Liver (tissue), 9 donors: Measurements from ENCODE around the gene OSBPL10. TPM values are rescaled to one million over a fixed set of nuclear protein-coding genes. Genes with fewer than 3 reads are reported as not detected.

Source experiments
- DNase-seq: peaks from one replicate; pipeline ENCODE4 v3.0.0-alpha.2; 2017; ENCODE audit warnings: low spot score
- H3K27ac ChIP-seq, 2 donors: one replicate each; pipeline ENCODE4 v1.7.0; 2013; ENCODE audit warnings: inconsistent platforms in 2 of 2, low read length in 2 of 2, control low read depth in 1 of 2, low read depth in 1 of 2, mild to moderate bottlenecking in 1 of 2
- H3K27me3 ChIP-seq, 4 donors: one replicate each; pipeline versions ENCODE4 v1.6.1 to v1.7.0; 2013; ENCODE audit warnings: low read length in 3 of 4, inconsistent platforms in 1 of 4, mild to moderate bottlenecking in 1 of 4, moderate library complexity in 1 of 4; ENCODE audit not compliant: control insufficient read depth in 4 of 4, insufficient read depth in 4 of 4
- H3K36me3 ChIP-seq, 4 donors: one replicate each; pipeline versions ENCODE4 v1.6.1 to v1.7.0; 2013; ENCODE audit warnings: low read length in 3 of 4, mild to moderate bottlenecking in 3 of 4, low read depth in 1 of 4, moderate library complexity in 1 of 4; ENCODE audit not compliant: control insufficient read depth in 4 of 4, insufficient read depth in 3 of 4
- H3K4me1 ChIP-seq, 4 donors: one replicate each; pipeline versions ENCODE4 v1.6.1 to v1.7.0; 2013; ENCODE audit warnings: low read length in 3 of 4, mild to moderate bottlenecking in 3 of 4, moderate library complexity in 1 of 4; ENCODE audit not compliant: control insufficient read depth in 4 of 4, insufficient read depth in 4 of 4
- H3K4me3 ChIP-seq, 3 donors: one replicate each; pipeline versions ENCODE4 v1.6.1 to v1.7.0; 2013; ENCODE audit warnings: low read length in 3 of 3, control low read depth in 1 of 3, low read depth in 1 of 3, mild to moderate bottlenecking in 1 of 3
- H3K9ac ChIP-seq, 2 donors: one replicate each; pipeline ENCODE4 v1.7.0; 2013; ENCODE audit warnings: low read length in 2 of 2, mild to moderate bottlenecking in 2 of 2, moderate library complexity in 2 of 2, control low read depth in 1 of 2, low read depth in 1 of 2
- H3K9me3 ChIP-seq, 4 donors: one replicate each; pipeline versions ENCODE4 v1.6.1 to v1.7.0; 2013; ENCODE audit warnings: low read length in 3 of 4; ENCODE audit not compliant: control insufficient read depth in 4 of 4
- CTCF ChIP-seq: fragments of 150-350 bp; IDR thresholded peaks from 2 replicates; pipeline ENCODE4 v1.5.1; 2017; ENCODE audit warnings: improper control_type of control experiment, low read depth, low read length; ENCODE audit not compliant: missing input control
- EGR1 ChIP-seq, 2 donors: IDR thresholded peaks; 2 replicates each; pipeline ENCODE4 v1.6.1; 2016 to 2018; ENCODE audit warnings: antibody characterized with exemption in 2 of 2, low read depth in 2 of 2
- FOXA1 ChIP-seq: IDR thresholded peaks from 2 replicates; pipeline ENCODE4 v1.6.1; 2016; ENCODE audit warnings: antibody characterized with exemption
- FOXA2 ChIP-seq: IDR thresholded peaks from 2 replicates; pipeline ENCODE4 v1.6.1; 2016; ENCODE audit warnings: antibody characterized with exemption
- GABPA ChIP-seq, 2 donors: IDR thresholded peaks in 1 of 2; conservative IDR thresholded peaks in 1 of 2; 2 replicates each; pipeline ENCODE4 v1.6.1; 2016; ENCODE audit warnings: antibody characterized with exemption in 2 of 2, mild to moderate bottlenecking in 1 of 2, moderate library complexity in 1 of 2
- HNF4A ChIP-seq, 2 donors: conservative IDR thresholded peaks; 2 replicates each; pipeline ENCODE4 v1.6.1; 2016; ENCODE audit warnings: antibody characterized with exemption in 2 of 2, mild to moderate bottlenecking in 2 of 2
- HNF4G ChIP-seq: IDR thresholded peaks from 2 replicates; pipeline ENCODE4 v1.6.1; 2016; ENCODE audit warnings: antibody characterized with exemption
- MAX ChIP-seq: IDR thresholded peaks from 2 replicates; pipeline ENCODE4 v1.6.1; 2016; ENCODE audit warnings: antibody characterized with exemption
- NR2F2 ChIP-seq: IDR thresholded peaks from 2 replicates; pipeline ENCODE4 v1.6.1; 2016; ENCODE audit warnings: antibody characterized with exemption
- RAD21 ChIP-seq, 2 donors: IDR thresholded peaks; 2 replicates each; pipeline ENCODE4 v1.6.1; 2016; ENCODE audit warnings: antibody characterized with exemption in 2 of 2, mild to moderate bottlenecking in 2 of 2
- REST ChIP-seq: IDR thresholded peaks from 2 replicates; pipeline ENCODE4 v1.6.1; 2016; ENCODE audit warnings: antibody characterized with exemption, mild to moderate bottlenecking
- SP1 ChIP-seq: IDR thresholded peaks from 2 replicates; pipeline ENCODE4 v1.6.1; 2018; ENCODE audit warnings: antibody characterized with exemption, mild to moderate bottlenecking
- TAF1 ChIP-seq: conservative IDR thresholded peaks from 2 replicates; pipeline ENCODE4 v1.6.1; 2016; ENCODE audit warnings: antibody characterized with exemption, mild to moderate bottlenecking
- YY1 ChIP-seq: IDR thresholded peaks from 2 replicates; pipeline ENCODE4 v1.6.1; 2016; ENCODE audit warnings: antibody characterized with exemption, mild to moderate bottlenecking
- ZBTB33 ChIP-seq: IDR thresholded peaks from 2 replicates; pipeline ENCODE4 v1.6.1; 2016; ENCODE audit warnings: antibody characterized with exemption
- WGBS: extraction: QIAGEN DNeasy Blood & Tissue Kit; methylation state at CpG from one replicate; pipeline ENCODE4 v1.1.7; 2013; 5-methylcytosine and 5-hydroxymethylcytosine counted together
- polyA plus RNA-seq, 2 donors: library from polyadenylated mRNA; stranded (reverse) in 1 of 2; unstranded in 1 of 2; fragments of 200-250 nt in 1 of 2; fragments of >200 nt in 1 of 2; fragmentation: Nextera tagmentation in 1 of 2; extraction: Ambion mirVana in 1 of 2; gene quantifications; one replicate each; pipeline versions ENCODE4 v1.2.1 to v1.2.3, GENCODE V29; 2013 to 2015
- total RNA-seq, 2 donors: library from RNA; depleted of rRNA; stranded (reverse); fragments of >200 nt; gene quantifications; one replicate each; pipeline ENCODE4 v1.2.3, GENCODE V29; 2014
- donor health status: healthy.
- donor health status: healthy.
- donor health status: healthy.
- donor health status: healthy.
- donor health status: healthy.

Gene OSBPL10
- total and polyA plus RNA-seq, 4 donors, result 0.75 to 4.0 (median 1.7) TPM

GRCh38 chr3:31755926-31756658 is 225.0 kb downstream of the OSBPL10 start:
- Histone ChIP-seq H3K4me3 (no peak overlapping the region), H3K9ac (no peak overlapping the region), H3K27me3 (no peaks in the 10 kb centered on the region), H3K27ac (no peak overlapping the region), H3K36me3 (no peaks in the 10 kb centered on the region), H3K4me1 (no peaks in the 10 kb centered on the region), H3K9me3 (no peaks in the 10 kb centered on the region)
- TF ChIP-seq ZBTB33 (no peak), REST (no peak), YY1 (no peak), EGR1 (IDR thresholded peaks at IDR 0.05; ENCODE audit: low read depth in 2 of 2) (no peak), FOXA2 (no peak), MAX (no peak), CTCF (no peak), HNF4G (no peak), RAD21 (IDR thresholded peaks at IDR 0.05) (no peak)
- WGBS, result 62% methylated on average over 7 of the region's 7 CpGs
- DNase-seq, result no peak

- 74% methylated on average over 6 of the region's 6 CpGs for WGBS
These were observed 226.3 kb downstream of the OSBPL10 start for GRCh38 chr3:31754575-31755278.

More at GRCh38 chr3:31754575-31755278, 226.3 kb downstream of the OSBPL10 start:
- Histone ChIP-seq H3K9ac (no peak overlapping the region), H3K4me3 (no peak overlapping the region), H3K27ac (no peak overlapping the region), H3K4me1 (no peaks in the 10 kb centered on the region), H3K27me3 (no peaks in the 10 kb centered on the region), H3K9me3 (no peaks in the 10 kb centered on the region), H3K36me3 (no peaks in the 10 kb centered on the region)
- DNase-seq, result no peak
- TF ChIP-seq FOXA1 (no peak), NR2F2 (no peak), GABPA (IDR thresholded peaks at IDR 0.05 in 1 of 2, conservative IDR thresholded peaks at IDR 0.05 in 1 of 2) (no peak), RAD21 (IDR thresholded peaks at IDR 0.05) (no peak), HNF4A (conservative IDR thresholded peaks at IDR 0.05) (no peak), CTCF (no peak), TAF1 (no peak), YY1 (no peak), SP1 (no peak)
